Sigmoid colon (tissue), 7 donors: ENCODE measurements around the gene ARPC5. TPM values are rescaled to one million over a fixed set of nuclear protein-coding genes. Genes with fewer than 3 reads are reported as not detected.
"Not testable (repeated sequence)": the region's sequence is repeated elsewhere in the genome, so short reads cannot be mapped to it uniquely, and the experiment has no call there.

Source experiments
- DNase-seq: peaks from one replicate; pipeline ENCODE4 v3.0.0-alpha.2; 2019
- H3K27ac ChIP-seq, 4 donors: fragments of 200-600 bp; sonication (generic); one replicate each; pipeline ENCODE4 v1.5.1; 2016 to 2019; ENCODE audit warnings: mild to moderate bottlenecking in 1 of 4
- H3K27me3 ChIP-seq, 3 donors: fragments of 200-600 bp; sonication (generic); one replicate each; pipeline ENCODE4 v1.5.1; 2019; ENCODE audit warnings: mild to moderate bottlenecking in 1 of 3
- H3K36me3 ChIP-seq, 4 donors: fragments of 200-600 bp; sonication (generic); one replicate each; pipeline ENCODE4 v1.5.1; 2016 to 2019
- H3K4me1 ChIP-seq, 4 donors: fragments of 200-600 bp; sonication (generic); one replicate each; pipeline ENCODE4 v1.5.1; 2017 to 2019
- H3K4me3 ChIP-seq, 4 donors: fragments of 200-600 bp; sonication (generic); one replicate each; pipeline ENCODE4 v1.5.1; 2017 to 2019; ENCODE audit warnings: mild to moderate bottlenecking in 2 of 4, moderate library complexity in 1 of 4
- H3K9me3 ChIP-seq, 4 donors: fragments of 200-600 bp in 3 of 4; sonication (generic) in 3 of 4; one replicate each; pipeline versions ENCODE4 v1.5.1 to v1.6.1; 2013 to 2019
- EP300 ChIP-seq, 4 donors: sonication (generic); formaldehyde crosslinking; IDR thresholded peaks; one replicate each; pipeline ENCODE4 v1.6.1; 2017; ENCODE audit warnings: antibody characterized with exemption in 4 of 4
- POLR2A ChIP-seq, 2 donors: fragments of 450-650 bp; IDR thresholded peaks; one replicate each; pipeline ENCODE4 v1.6.1; 2016; ENCODE audit warnings: antibody characterized with exemption in 2 of 2, mild to moderate bottlenecking in 2 of 2, moderate library complexity in 2 of 2
- POLR2AphosphoS5 ChIP-seq, 4 donors: sonication (generic); formaldehyde crosslinking; IDR thresholded peaks; one replicate each; pipeline ENCODE4 v1.6.1; 2017; ENCODE audit warnings: antibody characterized with exemption in 4 of 4
- WGBS, 2 donors: extraction: QIAGEN DNeasy Blood & Tissue Kit; methylation state at CpG; one replicate each; pipeline ENCODE4 v1.1.7; 2013; 5-methylcytosine and 5-hydroxymethylcytosine counted together
- intact Hi-C: fragments of 100-400 bp; cut with DNase I; formaldehyde crosslinking; loops from one replicate; pipeline ENCODE4 v1.15.1; 2023
- polyA plus RNA-seq, 3 donors: library from polyadenylated mRNA; stranded (reverse); fragments of 200-250 nt; gene quantifications; one replicate each; pipeline ENCODE4 v1.2.3, GENCODE V29; 2013
- total RNA-seq, 4 donors: library from RNA; depleted of rRNA; stranded (reverse); fragments of >200 nt; gene quantifications; one replicate each; pipeline ENCODE4 v1.1.0, GENCODE V29; 2016
- TF ChIP-seq, protein P1 (sequence below), 4 experiments: fragments of 450-650 bp in 3 of 4; fragments of 200-600 bp in 1 of 4; IDR thresholded peaks; one replicate each; pipeline ENCODE4 v1.5.1; 2016 to 2019; ENCODE audit warnings: antibody characterized with exemption in 4 of 4, mild to moderate bottlenecking in 3 of 4, moderate library complexity in 2 of 4
- donor health status: healthy with polysubstance abuse.
- donor health status: Bipolar disorder and iron deficiency.
- donor health status: healthy.

Gene ARPC5
- total and polyA plus RNA-seq, 7 donors: 57.3 to 278 (median 95.6) TPM

DNA sequence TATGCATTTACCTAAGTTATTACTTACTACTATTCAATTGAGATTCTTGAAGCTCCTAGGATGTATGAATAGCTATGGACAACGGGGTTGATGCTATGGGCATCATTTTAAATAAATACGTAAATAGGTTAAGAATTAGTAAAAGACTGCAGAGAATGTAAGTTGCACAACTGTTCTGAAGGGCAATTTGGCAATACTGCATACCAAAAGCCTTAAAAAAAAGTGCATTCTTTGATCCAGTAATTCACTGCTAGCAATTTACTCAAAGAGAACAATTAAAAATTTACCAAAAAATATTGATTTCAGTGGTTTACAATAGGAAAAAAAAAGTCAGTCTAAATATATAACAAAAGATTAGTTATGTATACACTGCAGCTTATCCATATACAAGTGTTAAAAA, 3.5 kb downstream of the ARPC5 start:
- Histone ChIP-seq H3K9me3 (no peaks in the 10 kb centered on the region), H3K4me1 (peaks cover 0 to 68% (median 53%) of the 10 kb centered on the region in 4 donors), H3K4me3 (peak overlapping the region in 3 of 4 donors; percentile 65 to 96 (median 78)), H3K36me3 (peaks cover 0 to 32% (median 17%) of the 10 kb centered on the region in 4 donors), H3K27ac (peak overlapping the region; percentile 96 to 99 (median 98)), H3K27me3 (no peaks in the 10 kb centered on the region)
- no peak for DNase-seq
- no peak for TF ChIP-seq POLR2A (IDR thresholded peaks at IDR 0.05)
- TF ChIP-seq, protein P1, sequence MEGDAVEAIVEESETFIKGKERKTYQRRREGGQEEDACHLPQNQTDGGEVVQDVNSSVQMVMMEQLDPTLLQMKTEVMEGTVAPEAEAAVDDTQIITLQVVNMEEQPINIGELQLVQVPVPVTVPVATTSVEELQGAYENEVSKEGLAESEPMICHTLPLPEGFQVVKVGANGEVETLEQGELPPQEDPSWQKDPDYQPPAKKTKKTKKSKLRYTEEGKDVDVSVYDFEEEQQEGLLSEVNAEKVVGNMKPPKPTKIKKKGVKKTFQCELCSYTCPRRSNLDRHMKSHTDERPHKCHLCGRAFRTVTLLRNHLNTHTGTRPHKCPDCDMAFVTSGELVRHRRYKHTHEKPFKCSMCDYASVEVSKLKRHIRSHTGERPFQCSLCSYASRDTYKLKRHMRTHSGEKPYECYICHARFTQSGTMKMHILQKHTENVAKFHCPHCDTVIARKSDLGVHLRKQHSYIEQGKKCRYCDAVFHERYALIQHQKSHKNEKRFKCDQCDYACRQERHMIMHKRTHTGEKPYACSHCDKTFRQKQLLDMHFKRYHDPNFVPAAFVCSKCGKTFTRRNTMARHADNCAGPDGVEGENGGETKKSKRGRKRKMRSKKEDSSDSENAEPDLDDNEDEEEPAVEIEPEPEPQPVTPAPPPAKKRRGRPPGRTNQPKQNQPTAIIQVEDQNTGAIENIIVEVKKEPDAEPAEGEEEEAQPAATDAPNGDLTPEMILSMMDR (IDR thresholded peaks at IDR 0.05): no peak
- TF ChIP-seq POLR2AphosphoS5 (IDR thresholded peaks at IDR 0.05): no peak
- TF ChIP-seq EP300 (IDR thresholded peaks at IDR 0.05): no peak
- intact Hi-C loops: loop anchor here (5.0 to 10.0 kb wide), 2 partner anchors 160 to 1343 kb away; partner anchors contain the start of genes NIBAN1 and SMG7
- 59 to 64% methylated on average over 2 of the region's 2 CpGs for WGBS, 2 donors

DNA sequence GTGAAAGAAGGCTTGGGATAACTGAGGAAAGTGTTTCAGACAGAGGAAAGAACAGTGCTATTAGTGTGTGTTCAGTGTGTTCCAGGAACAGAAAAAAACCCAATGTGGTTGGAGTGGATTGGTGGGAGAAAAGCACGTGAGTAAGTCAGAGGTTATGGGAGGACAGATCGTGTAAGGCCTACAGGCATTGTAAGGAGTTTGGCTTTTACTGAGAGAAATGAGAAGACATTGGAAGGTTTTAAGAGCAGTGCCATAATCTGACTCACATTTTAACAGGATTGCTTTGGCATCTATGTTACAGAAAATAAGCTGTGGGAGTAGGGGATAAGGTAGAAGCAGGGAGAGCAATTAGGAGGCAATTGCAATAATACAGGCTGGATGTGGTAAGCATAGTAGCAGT, 4.8 kb downstream of the ARPC5 start:
- intact Hi-C loops: loop anchor here (5.0 to 10.0 kb wide), 2 partner anchors 158 to 1344 kb away; partner anchors contain the start of genes NIBAN1 and SMG7
- peak in 2 of 4 donors; percentile 7 to 9 for TF ChIP-seq POLR2AphosphoS5 (IDR thresholded peaks at IDR 0.05)
- TF ChIP-seq, protein P1 (IDR thresholded peaks at IDR 0.05): no peak
- no peak for TF ChIP-seq POLR2A (IDR thresholded peaks at IDR 0.05)
- no peak for TF ChIP-seq EP300 (IDR thresholded peaks at IDR 0.05)
- Histone ChIP-seq H3K9me3 (no peaks in the 10 kb centered on the region), H3K4me1 (peaks cover 0 to 74% (median 61%) of the 10 kb centered on the region in 4 donors), H3K36me3 (peaks cover 0 to 37% (median 17%) of the 10 kb centered on the region in 4 donors), H3K4me3 (peak overlapping the region in 2 of 4 donors; percentile 1 to 6), H3K27me3 (no peaks in the 10 kb centered on the region), H3K27ac (peak overlapping the region; percentile 96 to 99 (median 98))
- WGBS, 2 donors: 57 to 66% methylated on average over 2 of the region's 2 CpGs
- DNase-seq: no peak

DNA sequence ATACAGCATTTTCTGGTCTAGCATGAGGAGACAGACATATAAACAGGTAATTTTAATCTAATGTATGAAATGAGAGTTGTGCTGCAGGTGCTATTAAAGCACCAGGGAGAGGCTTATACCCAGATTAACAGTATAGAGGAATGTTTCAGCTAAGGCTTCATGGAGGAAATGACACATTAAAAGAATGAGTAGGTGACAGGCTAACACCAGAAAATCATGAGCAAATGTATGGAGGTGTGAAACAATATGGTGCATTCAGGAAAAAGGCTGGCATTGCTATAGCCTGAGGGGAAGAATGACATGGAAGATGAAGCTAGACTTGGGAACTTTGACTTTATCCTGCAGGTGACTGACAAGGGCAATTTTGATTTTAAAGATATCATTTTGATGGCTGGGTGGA, 7.0 kb downstream of the ARPC5 start:
- Histone ChIP-seq H3K4me1 (peaks cover 0 to 82% (median 68%) of the 10 kb centered on the region in 4 donors), H3K36me3 (peaks cover 0 to 49% (median 18%) of the 10 kb centered on the region in 4 donors), H3K4me3 (no peak overlapping the region), H3K27me3 (no peaks in the 10 kb centered on the region), H3K9me3 (no peaks in the 10 kb centered on the region), H3K27ac (peak overlapping the region in 3 of 4 donors; percentile 11 to 32 (median 17))
- no peak for DNase-seq
- no peak for TF ChIP-seq EP300 (IDR thresholded peaks at IDR 0.05)
- TF ChIP-seq, protein P1 (IDR thresholded peaks at IDR 0.05): no peak
- no peak for TF ChIP-seq POLR2A (IDR thresholded peaks at IDR 0.05)
- TF ChIP-seq POLR2AphosphoS5 (IDR thresholded peaks at IDR 0.05): no peak
- intact Hi-C loops: loop anchor here (10.0 kb wide), 3 partner anchors 84 to 344 kb away; no protein-coding TSS in a partner anchor

DNA sequence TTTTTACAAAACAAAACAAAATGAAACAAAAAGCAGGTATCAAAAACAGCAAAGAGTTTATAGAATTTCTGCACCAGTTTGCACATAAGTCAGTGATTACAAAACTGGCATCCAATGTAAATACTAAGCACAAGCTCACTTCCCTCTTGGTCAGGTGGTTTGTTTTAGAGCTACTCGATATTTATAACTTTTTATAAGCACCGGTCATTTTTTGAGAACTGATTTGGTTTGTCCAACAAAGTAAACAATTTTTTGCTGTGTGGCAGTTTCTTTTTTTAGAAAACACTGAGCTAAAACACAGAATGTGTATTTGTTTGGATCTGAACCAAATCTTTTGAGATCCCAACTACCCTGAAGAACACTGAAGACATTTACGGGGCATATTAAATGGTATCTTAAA, 9.3 kb downstream of the ARPC5 start:
- not testable (repeated sequence) for H3K27me3 ChIP-seq, DNase-seq, H3K4me3 ChIP-seq, H3K9me3 ChIP-seq
- 39 to 44% methylated on average over 3 of the region's 3 CpGs for WGBS, 2 donors
- peaks cover 0 to 49% (median 19%) of the 10 kb centered on the region in 4 donors for H3K36me3 ChIP-seq
- peak overlapping the region; percentile 43 to 71 (median 61) for H3K27ac ChIP-seq
- peaks cover 0 to 79% (median 59%) of the 10 kb centered on the region in 4 donors for H3K4me1 ChIP-seq
- intact Hi-C loops: loop anchor here (10.0 kb wide), 3 partner anchors 81 to 341 kb away; no protein-coding TSS in a partner anchor

DNA sequence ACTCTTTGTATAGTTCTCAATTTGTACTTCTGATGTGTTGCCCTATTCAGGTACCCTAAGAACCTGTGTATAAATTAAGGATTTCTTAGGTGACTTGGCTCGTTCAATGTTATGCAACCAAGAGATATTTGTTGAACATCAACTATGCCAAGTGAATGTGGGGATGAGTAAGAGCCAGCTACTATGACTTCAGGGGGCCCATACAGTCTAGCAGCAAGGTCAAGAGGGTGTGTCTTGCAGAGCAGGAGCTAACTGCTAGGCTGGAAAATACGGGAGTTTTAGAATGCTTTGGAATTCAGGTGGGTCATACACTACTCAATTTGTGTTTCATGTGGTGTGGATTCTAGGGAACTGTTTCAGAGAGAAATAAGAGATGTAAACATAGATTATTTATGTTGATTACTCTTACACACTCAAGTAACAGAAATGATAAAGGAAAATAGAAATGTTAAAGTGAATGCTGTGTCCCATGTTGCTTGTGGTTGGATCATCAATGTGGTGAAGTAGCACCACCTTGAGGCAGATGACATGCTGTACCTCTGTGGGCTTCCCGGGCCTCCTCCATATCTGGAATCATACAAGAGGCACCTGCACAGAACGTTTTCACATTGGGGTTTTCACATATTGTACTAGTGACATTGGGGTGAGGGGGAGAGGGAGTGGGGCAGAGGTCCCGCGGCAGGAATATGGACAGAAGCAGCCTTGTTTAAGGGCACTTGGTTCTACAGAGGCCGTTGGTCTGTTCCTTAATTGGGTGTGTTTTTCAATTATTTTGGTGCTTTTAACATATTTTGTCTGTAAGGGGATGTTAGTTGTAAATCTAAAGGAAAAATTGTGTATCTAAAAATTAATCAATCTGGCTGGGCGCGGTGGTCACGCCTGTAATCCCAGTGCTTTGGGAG, 12.4 kb downstream of the ARPC5 start:
- intact Hi-C loops: loop anchor here (10.0 kb wide), 3 partner anchors 78 to 338 kb away; no protein-coding TSS in a partner anchor
- 41 to 58% methylated on average over 10 of the region's 10 CpGs for WGBS, 2 donors
- DNase-seq: no peak
- Histone ChIP-seq H3K27ac (peak overlapping the region; percentile 43 to 54 (median 50)), H3K9me3 (no peaks in the 10 kb centered on the region), H3K36me3 (peaks cover 0 to 24% (median 2%) of the 10 kb centered on the region in 4 donors), H3K4me1 (peaks cover 0 to 50% (median 36%) of the 10 kb centered on the region in 4 donors), H3K27me3 (no peaks in the 10 kb centered on the region), H3K4me3 (no peak overlapping the region)
- TF ChIP-seq, protein P1 (IDR thresholded peaks at IDR 0.05): peak in 3 of 4 experiments; percentile 34 to 59 (median 51)
- no peak for TF ChIP-seq EP300 (IDR thresholded peaks at IDR 0.05)
- peak in 2 of 4 donors; percentile 35 to 38 for TF ChIP-seq POLR2AphosphoS5 (IDR thresholded peaks at IDR 0.05)
- TF ChIP-seq POLR2A (IDR thresholded peaks at IDR 0.05): no peak
